Mesenchymal stem cell (in vitro differentiated cells and primary cell): ENCODE measurements around the gene OBI1.

Experiments
- DNase-seq: peaks from one replicate; pipeline ENCODE4 v3.0.0-alpha.2; 2013
- H2AFZ ChIP-seq: one replicate; pipeline ENCODE4 v1.6.1; 2013; ENCODE audit warnings: low read depth, mild to moderate bottlenecking, control low read depth, inconsistent platforms, low read length, moderate library complexity
- H2AK5ac ChIP-seq: 2 replicates; pipeline ENCODE4 v1.6.1; 2013; ENCODE audit warnings: low read length, moderate library complexity, mild to moderate bottlenecking, inconsistent platforms; ENCODE audit not compliant: severe bottlenecking
- H2BK120ac ChIP-seq: one replicate; pipeline ENCODE4 v1.6.1; 2013; ENCODE audit warnings: low read depth, mild to moderate bottlenecking, inconsistent platforms, low read length, moderate library complexity
- H2BK12ac ChIP-seq, 2 experiments: one replicate each; pipeline ENCODE4 v1.6.1; 2013; ENCODE audit warnings: inconsistent platforms in 2 of 2, low read length in 2 of 2, mild to moderate bottlenecking in 2 of 2, moderate library complexity in 2 of 2, control low read depth in 1 of 2
- H2BK15ac ChIP-seq: one replicate; pipeline ENCODE4 v1.6.1; 2013; ENCODE audit warnings: mild to moderate bottlenecking, low read depth, inconsistent platforms; ENCODE audit not compliant: poor library complexity, severe bottlenecking
- H2BK5ac ChIP-seq: 2 replicates; pipeline ENCODE4 v1.6.1; 2013; ENCODE audit warnings: low read depth, mild to moderate bottlenecking, low read length, control low read depth, inconsistent platforms; ENCODE audit not compliant: poor library complexity, severe bottlenecking
- H3K14ac ChIP-seq, 2 experiments: one replicate each; pipeline ENCODE4 v1.6.1; 2013; ENCODE audit warnings: inconsistent platforms in 2 of 2, low read length in 2 of 2, control low read depth in 1 of 2, mild to moderate bottlenecking in 1 of 2, moderate library complexity in 1 of 2
- H3K18ac ChIP-seq, 2 experiments: one replicate each; pipeline ENCODE4 v1.6.1; 2013; ENCODE audit warnings: inconsistent platforms in 2 of 2, low read length in 2 of 2, control low read depth in 1 of 2, low read depth in 1 of 2, mild to moderate bottlenecking in 1 of 2
- H3K23ac ChIP-seq, 2 experiments: one replicate each; pipeline ENCODE4 v1.6.1; 2013; ENCODE audit warnings: inconsistent platforms in 2 of 2, low read length in 2 of 2, mild to moderate bottlenecking in 2 of 2, moderate library complexity in 2 of 2, control low read depth in 1 of 2
- H3K27ac ChIP-seq: 2 replicates; pipeline ENCODE4 v1.5.1; 2013; ENCODE audit warnings: mild to moderate bottlenecking, moderate library complexity, low read length, control low read depth, inconsistent platforms; ENCODE audit not compliant: poor library complexity, severe bottlenecking
- H3K27me3 ChIP-seq, 2 experiments: 2 replicates each; pipeline versions ENCODE4 v1.6.1 to v1.7.0; 2013; ENCODE audit warnings: low read length in 2 of 2, mild to moderate bottlenecking in 2 of 2, moderate library complexity in 2 of 2, control low read depth in 1 of 2, inconsistent platforms in 1 of 2; ENCODE audit not compliant: control insufficient read depth in 1 of 2, insufficient read depth in 1 of 2
- H3K36me3 ChIP-seq, 2 experiments: 2 replicates each; pipeline versions ENCODE4 v1.6.1 to v1.7.0; 2013; ENCODE audit warnings: low read length in 2 of 2, control low read depth in 1 of 2, inconsistent platforms in 1 of 2, low read depth in 1 of 2, mild to moderate bottlenecking in 1 of 2; ENCODE audit not compliant: insufficient read depth in 2 of 2, control insufficient read depth in 1 of 2
- H3K4ac ChIP-seq, 2 experiments: one replicate each; pipeline ENCODE4 v1.6.1; 2013; ENCODE audit warnings: inconsistent platforms in 2 of 2, low read length in 2 of 2, mild to moderate bottlenecking in 2 of 2, moderate library complexity in 2 of 2, control low read depth in 1 of 2, low read depth in 1 of 2
- H3K4me1 ChIP-seq: 2 replicates; pipeline ENCODE4 v1.6.1; 2013; ENCODE audit warnings: low read depth, low read length, control low read depth; ENCODE audit not compliant: control insufficient read depth, insufficient read depth
- H3K4me2 ChIP-seq: 2 replicates; pipeline ENCODE4 v1.6.1; 2013; ENCODE audit warnings: low read length, mild to moderate bottlenecking, inconsistent platforms; ENCODE audit not compliant: poor library complexity, severe bottlenecking
- H3K4me3 ChIP-seq, 2 experiments: 2 replicates each; pipeline versions ENCODE4 v1.5.1 to v1.7.0; 2013; ENCODE audit warnings: low read length in 2 of 2, mild to moderate bottlenecking in 2 of 2, control low read depth in 1 of 2, low read depth in 1 of 2; ENCODE audit not compliant: insufficient read depth in 1 of 2
- H3K79me1 ChIP-seq: replicated peaks from 2 replicates; pipeline ENCODE4 v1.6.1; 2013; ENCODE audit warnings: mild to moderate bottlenecking, control low read depth, low read length, inconsistent platforms; ENCODE audit not compliant: poor library complexity, severe bottlenecking
- H3K9ac ChIP-seq: 2 replicates; pipeline ENCODE4 v1.7.0; 2013; ENCODE audit warnings: mild to moderate bottlenecking, low read length, moderate library complexity
- H3K9me3 ChIP-seq: 2 replicates; pipeline ENCODE4 v1.7.0; 2013; ENCODE audit warnings: mild to moderate bottlenecking, low read length; ENCODE audit not compliant: control insufficient read depth
- H4K8ac ChIP-seq: one replicate; pipeline ENCODE4 v1.6.1; 2013; ENCODE audit warnings: inconsistent platforms, mild to moderate bottlenecking, low read length, moderate library complexity
- H4K91ac ChIP-seq: one replicate; pipeline ENCODE4 v1.6.1; 2013; ENCODE audit warnings: mild to moderate bottlenecking, low read length, inconsistent platforms
- WGBS: methylation state at CpG from one replicate; pipeline ENCODE4 v1.1.7; 2013; ENCODE audit warnings: mixed read lengths; 5-methylcytosine and 5-hydroxymethylcytosine counted together

OBI1 gene

DNA sequence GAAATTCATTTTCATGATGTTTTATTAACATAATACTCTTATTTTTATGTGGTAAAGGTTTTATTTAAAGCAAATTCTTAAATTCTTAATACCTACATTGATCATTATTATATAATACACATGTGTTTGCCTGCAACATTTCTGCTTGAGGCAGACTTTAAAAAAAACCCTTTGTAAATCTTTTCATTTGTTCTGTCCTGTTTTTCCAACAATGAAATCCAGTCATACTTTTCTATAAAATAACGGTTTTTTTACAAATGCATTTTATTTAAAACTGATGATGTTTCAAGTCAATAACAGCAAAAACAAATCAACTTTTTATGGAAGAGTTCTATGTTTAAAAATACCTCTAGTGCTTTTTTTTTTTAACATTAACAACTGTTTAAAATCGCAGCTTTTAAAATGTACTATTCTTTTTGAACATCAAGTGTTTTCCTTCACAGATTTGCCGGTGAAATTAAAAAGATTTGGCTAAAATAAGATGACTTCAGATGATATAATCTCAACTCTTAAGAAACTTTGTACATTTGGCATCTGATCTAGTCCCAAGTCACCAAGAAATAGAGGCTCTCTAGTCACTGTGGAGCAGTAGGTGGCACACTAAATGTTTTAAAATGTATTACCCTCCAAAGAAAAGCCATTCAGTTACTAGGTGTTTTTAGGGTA, 60.7 kb downstream of the OBI1 start:
- Histone ChIP-seq H3K79me1 (no peaks in the 10 kb centered on the region), H2BK15ac (no peak overlapping the region), H3K36me3 (no peaks in the 10 kb centered on the region), H2AFZ (no peak overlapping the region), H2AK5ac (no peak overlapping the region), H3K23ac (no peak overlapping the region), H3K4me2 (no peak overlapping the region), H3K27me3 (peaks cover 92 to 96% of the 10 kb centered on the region in 2 experiments), H2BK5ac (no peak overlapping the region), H4K91ac (no peak overlapping the region), H4K8ac (no peak overlapping the region), H3K9me3 (peaks cover 3% of the 10 kb centered on the region), H3K14ac (no peak overlapping the region), H3K4me3 (no peak overlapping the region), H3K27ac (no peak overlapping the region), H3K9ac (no peak overlapping the region), H3K18ac (no peak overlapping the region), H3K4me1 (peaks cover 34% of the 10 kb centered on the region), H3K4ac (no peak overlapping the region), H2BK12ac (no peak overlapping the region), H2BK120ac (no peak overlapping the region)
- no peak for DNase-seq
- WGBS, result no CpG with 5 or more reads among the region's 3 CpGs

GRCh38 chr13:78597602-78597932, 61.4 kb downstream of the OBI1 start:
- Histone ChIP-seq H3K9ac (no peak overlapping the region), H3K4me3 (no peak overlapping the region)
- 0% methylated on average over 7 of the region's 7 CpGs for WGBS

GRCh38 chr13:78596736-78597601, 62.0 kb downstream of the OBI1 start:
- H3K4me2 ChIP-seq, result peak overlapping the region; percentile 86
- no peak overlapping the region for H3K14ac ChIP-seq
- H3K4me1 ChIP-seq, result peaks cover 23% of the 10 kb centered on the region
- H2AK5ac ChIP-seq, result no peak overlapping the region
- H2BK120ac ChIP-seq, result no peak overlapping the region
- H3K27ac ChIP-seq, result no peak overlapping the region
- no peak overlapping the region for H2BK15ac ChIP-seq
- no peak overlapping the region for H4K91ac ChIP-seq
- peaks cover 3% of the 10 kb centered on the region for H3K9me3 ChIP-seq
- peak overlapping the region in 1 of 2 experiments; percentile 93 for H3K23ac ChIP-seq
- H3K79me1 ChIP-seq, result no peaks in the 10 kb centered on the region
- no peak overlapping the region for H2AFZ ChIP-seq
- H3K36me3 ChIP-seq, result no peaks in the 10 kb centered on the region
- H2BK12ac ChIP-seq, result no peak overlapping the region
- no peak overlapping the region for H3K4ac ChIP-seq
- H4K8ac ChIP-seq, result no peak overlapping the region
- H2BK5ac ChIP-seq, result no peak overlapping the region
- no peak for DNase-seq
- peaks cover 91 to 97% of the 10 kb centered on the region in 2 experiments for H3K27me3 ChIP-seq
- H3K9ac ChIP-seq, result no peak overlapping the region
- peak overlapping the region in 1 of 2 experiments; percentile 63 for H3K4me3 ChIP-seq
- 4% methylated on average over 41 of the region's 50 CpGs for WGBS
- H3K18ac ChIP-seq, result no peak overlapping the region

More at GRCh38 chr13:78597602-78597932, 61.4 kb downstream of the OBI1 start:
- Histone ChIP-seq H2BK12ac (no peak overlapping the region), H3K9me3 (peaks cover 3% of the 10 kb centered on the region), H3K4me1 (peaks cover 27% of the 10 kb centered on the region), H3K27ac (no peak overlapping the region), H4K91ac (no peak overlapping the region), H3K4ac (no peak overlapping the region), H2BK15ac (no peak overlapping the region), H2BK5ac (no peak overlapping the region), H3K79me1 (no peaks in the 10 kb centered on the region), H3K23ac (no peak overlapping the region), H2AFZ (no peak overlapping the region), H2AK5ac (no peak overlapping the region), H3K4me2 (no peak overlapping the region), H2BK120ac (no peak overlapping the region), H3K36me3 (no peaks in the 10 kb centered on the region), H3K18ac (no peak overlapping the region), H3K27me3 (peaks cover 92 to 96% of the 10 kb centered on the region in 2 experiments), H4K8ac (no peak overlapping the region), H3K14ac (no peak overlapping the region)
- DNase-seq, result no peak

- Histone ChIP-seq H3K4me2 (peak overlapping the region; percentile 86), H3K9ac (no peak overlapping the region), H3K18ac (no peak overlapping the region), H3K9me3 (peaks cover 3% of the 10 kb centered on the region), H2BK12ac (no peak overlapping the region), H3K4me1 (peaks cover 19% of the 10 kb centered on the region), H2AFZ (no peak overlapping the region), H3K27ac (no peak overlapping the region), H4K91ac (no peak overlapping the region), H3K79me1 (no peaks in the 10 kb centered on the region), H3K4ac (no peak overlapping the region), H2AK5ac (no peak overlapping the region), H2BK5ac (no peak overlapping the region), H3K14ac (no peak overlapping the region), H2BK120ac (no peak overlapping the region), H3K27me3 (peaks cover 87 to 99% of the 10 kb centered on the region in 2 experiments), H2BK15ac (no peak overlapping the region), H3K36me3 (no peaks in the 10 kb centered on the region), H4K8ac (no peak overlapping the region), H3K23ac (no peak overlapping the region), H3K4me3 (peak overlapping the region; percentile 46 to 63)
- 0% methylated on average over 20 of the region's 22 CpGs for WGBS
- DNase-seq, result no peak
Measured at GRCh38 chr13:78596399-78596735, 62.6 kb downstream of the OBI1 start.
